Uterus (tissue), 2 donors: ENCODE measurements around the gene ZSCAN10.

ENCODE experiments used
- CTCF ChIP-seq, 4 experiments: fragments of 200-600 bp in 2 of 4; fragments of 450-650 bp in 2 of 4; sonication (generic) in 2 of 4; IDR thresholded peaks; one replicate each; pipeline ENCODE4 v1.5.1; 2016 to 2019; ENCODE audit warnings: antibody characterized with exemption in 4 of 4, mild to moderate bottlenecking in 2 of 4, moderate library complexity in 1 of 4
- POLR2A ChIP-seq, 2 donors: fragments of 450-650 bp; IDR thresholded peaks; one replicate each; pipeline ENCODE4 v1.6.1; 2016; ENCODE audit warnings: antibody characterized with exemption in 2 of 2, mild to moderate bottlenecking in 1 of 2, moderate library complexity in 1 of 2

- peak; percentile 78 to 98 (median 98) for TF ChIP-seq CTCF (IDR thresholded peaks at IDR 0.05)
- peak in 1 of 2 donors; percentile 51 for TF ChIP-seq POLR2A (IDR thresholded peaks at IDR 0.05)
These were observed 39.9 kb downstream of the ZSCAN10 start for GRCh38 chr16:3059041-3059722.
